IMR-90 (cell line): Measurements from ENCODE around the gene GK. TPM values are rescaled to one million over a fixed set of nuclear protein-coding genes. Genes with fewer than 3 reads are reported as not detected.
A peak's percentile ranks its signal among the peaks of the same experiment; 100 is the strongest.

Source experiments
- ATAC-seq: fragments of 200-7000 bp; cut with Tn5 transposase; 2 replicates; pipeline ENCODE4 v1.9.1; 2020; ENCODE audit warnings: low read depth, mild to moderate bottlenecking, moderate library complexity
- BruUV-seq: library from RNA; stranded (reverse); fragments of 400-500 nt; replicated peaks from 2 replicates; lab custom pipeline; 2021; lab: Mats Ljungman, UMichigan
- CTCF ChIA-PET: fragments of 300-600 bp; formaldehyde crosslinking; extraction: SDS; loops from one replicate; lab custom pipeline; 2021; ENCODE audit warnings: antibody characterized with exemption; lab: Yijun Ruan, JAX
- POLR2A ChIA-PET: fragments of 300-600 bp; sonication (Branson Sonifier 250); formaldehyde crosslinking; loops from one replicate; lab custom pipeline; 2022; ENCODE audit warnings: antibody characterized with exemption; ENCODE audit not compliant: unreplicated experiment; lab: Charles Lee
- DNase-seq: peaks from one replicate; pipeline ENCODE4 v3.0.0; 2013
- H2AFZ ChIP-seq: replicated peaks from 2 replicates; pipeline ENCODE3; 2013; ENCODE audit warnings: low read length, mild to moderate bottlenecking; ENCODE audit not compliant: poor library complexity
- H2AK5ac ChIP-seq: 2 replicates; pipeline ENCODE4 v1.6.1; 2013; ENCODE audit warnings: low read depth, low read length, inconsistent platforms
- H2AK9ac ChIP-seq: replicated peaks from 2 replicates; pipeline ENCODE3; 2013; ENCODE audit warnings: mild to moderate bottlenecking, low read depth, low read length, moderate library complexity; ENCODE audit not compliant: poor library complexity
- H2BK120ac ChIP-seq: 2 replicates; pipeline ENCODE4 v1.6.1; 2013; ENCODE audit warnings: low read depth, low read length, inconsistent platforms
- H2BK15ac ChIP-seq: 3 replicates; pipeline ENCODE4 v1.6.1; 2013; ENCODE audit warnings: low read depth, low read length, inconsistent platforms
- H2BK20ac ChIP-seq: 2 replicates; pipeline ENCODE4 v1.6.1; 2013; ENCODE audit warnings: low read depth, mild to moderate bottlenecking, inconsistent platforms, low read length, moderate library complexity
- H2BK5ac ChIP-seq: 2 replicates; pipeline ENCODE4 v1.6.1; 2013; ENCODE audit warnings: mild to moderate bottlenecking, low read depth, low read length, inconsistent platforms; ENCODE audit not compliant: poor library complexity, severe bottlenecking
- H3K14ac ChIP-seq: replicated peaks from 2 replicates; pipeline ENCODE4 v1.6.1; 2013; ENCODE audit warnings: low read depth, low read length, inconsistent platforms
- H3K18ac ChIP-seq: 2 replicates; pipeline ENCODE4 v1.6.1; 2013; ENCODE audit warnings: low read depth, low read length, control low read depth
- H3K23ac ChIP-seq: 2 replicates; pipeline ENCODE4 v1.6.1; 2013; ENCODE audit warnings: low read depth, low read length, inconsistent platforms
- H3K27ac ChIP-seq: 2 replicates; pipeline ENCODE4 v1.5.1; 2013; ENCODE audit warnings: mild to moderate bottlenecking, control low read depth, low read length; ENCODE audit not compliant: insufficient read depth
- H3K27me3 ChIP-seq: 2 replicates; pipeline ENCODE4 v1.6.1; 2013; ENCODE audit warnings: low read length; ENCODE audit not compliant: control insufficient read depth, insufficient read depth
- H3K36me3 ChIP-seq: 2 replicates; pipeline ENCODE4 v1.6.1; 2013; ENCODE audit warnings: low read length, mixed read lengths; ENCODE audit not compliant: control insufficient read depth, insufficient read depth
- H3K4ac ChIP-seq: 2 replicates; pipeline ENCODE4 v1.6.1; 2013; ENCODE audit warnings: low read depth, low read length, inconsistent platforms
- H3K4me1 ChIP-seq: 2 replicates; pipeline ENCODE4 v1.6.1; 2013; ENCODE audit warnings: low read length, mixed read lengths; ENCODE audit not compliant: control insufficient read depth, insufficient read depth
- H3K4me2 ChIP-seq: 2 replicates; pipeline ENCODE4 v1.6.1; 2013; ENCODE audit warnings: low read depth, mild to moderate bottlenecking, control low read depth, low read length, moderate library complexity
- H3K4me3 ChIP-seq: 2 replicates; pipeline ENCODE4 v1.5.1; 2013; ENCODE audit warnings: low read depth, mild to moderate bottlenecking, control low read depth, low read length, moderate library complexity; ENCODE audit not compliant: insufficient read depth
- H3K56ac ChIP-seq: 2 replicates; pipeline ENCODE4 v1.6.1; 2013; ENCODE audit warnings: low read length, inconsistent platforms; ENCODE audit not compliant: insufficient read depth; ENCODE audit errors: extremely low read depth
- H3K79me1 ChIP-seq, 2 experiments: 2 replicates each; pipeline ENCODE4 v1.6.1; 2013; ENCODE audit warnings: low read length in 2 of 2, inconsistent platforms in 1 of 2, low read depth in 1 of 2
- H3K9ac ChIP-seq: 2 replicates; pipeline ENCODE4 v1.6.1; 2013; ENCODE audit warnings: low read depth, low read length, control low read depth
- H3K9me1 ChIP-seq: 2 replicates; pipeline ENCODE4 v1.6.1; 2013; ENCODE audit warnings: low read length, inconsistent platforms; ENCODE audit not compliant: insufficient read depth
- H3K9me3 ChIP-seq: 2 replicates; pipeline ENCODE4 v1.6.1; 2013; ENCODE audit warnings: low read length; ENCODE audit not compliant: control insufficient read depth, insufficient read depth
- H4K20me1 ChIP-seq: 2 replicates; pipeline ENCODE4 v1.6.1; 2013; ENCODE audit warnings: low read length, inconsistent platforms; ENCODE audit not compliant: insufficient read depth
- H4K5ac ChIP-seq: 2 replicates; pipeline ENCODE4 v1.6.1; 2013; ENCODE audit warnings: mild to moderate bottlenecking, low read depth, low read length, control low read depth
- H4K8ac ChIP-seq, 2 experiments: 2 replicates each; pipeline ENCODE4 v1.6.1; 2013; ENCODE audit warnings: low read depth in 2 of 2, low read length in 2 of 2, control low read depth in 1 of 2, inconsistent platforms in 1 of 2
- H4K91ac ChIP-seq: 2 replicates; pipeline ENCODE4 v1.6.1; 2013; ENCODE audit warnings: low read depth, low read length, inconsistent platforms; ENCODE audit not compliant: insufficient read depth
- BHLHE40 ChIP-seq: fragments of 150-350 bp; IDR thresholded peaks from 2 replicates; pipeline ENCODE4 v1.6.1; 2016; ENCODE audit warnings: mild to moderate bottlenecking, low read depth, low read length
- CEBPB ChIP-seq: IDR thresholded peaks from 2 replicates; pipeline ENCODE4 v1.6.1; 2012; ENCODE audit warnings: low read depth, low read length, improper control_type of control experiment
- CHD1 ChIP-seq: IDR thresholded peaks from 2 replicates; pipeline ENCODE4 v1.6.1; 2012; ENCODE audit warnings: low read depth, low read length, improper control_type of control experiment
- ELK1 ChIP-seq: fragments of 150-350 bp; IDR thresholded peaks from 2 replicates; pipeline ENCODE4 v1.6.1; 2016; ENCODE audit warnings: low read depth, mild to moderate bottlenecking, low read length, moderate library complexity, borderline replicate concordance
- FOS ChIP-seq: fragments of 150-350 bp; IDR thresholded peaks from 2 replicates; pipeline ENCODE4 v1.6.1; 2016; ENCODE audit warnings: low read depth, low read length
- MAFK ChIP-seq: IDR thresholded peaks from 2 replicates; pipeline ENCODE4 v1.6.1; 2012; ENCODE audit warnings: low read depth, low read length, improper control_type of control experiment
- MAZ ChIP-seq: IDR thresholded peaks from 2 replicates; pipeline ENCODE4 v1.6.1; 2012; ENCODE audit warnings: low read depth, mild to moderate bottlenecking, low read length, improper control_type of control experiment, moderate library complexity, borderline replicate concordance
- MXI1 ChIP-seq: IDR thresholded peaks from 2 replicates; pipeline ENCODE4 v1.6.1; 2012; ENCODE audit warnings: low read depth, mild to moderate bottlenecking, low read length, moderate library complexity, borderline replicate concordance
- NFE2L2 ChIP-seq: fragments of 150-350 bp; IDR thresholded peaks from 2 replicates; pipeline ENCODE4 v1.6.1; 2016; ENCODE audit warnings: low read depth, mild to moderate bottlenecking, low read length
- POLR2A ChIP-seq: IDR thresholded peaks from 2 replicates; pipeline ENCODE4 v1.6.1; 2012; ENCODE audit warnings: mild to moderate bottlenecking, low read depth, low read length
- RAD21 ChIP-seq: IDR thresholded peaks from 2 replicates; pipeline ENCODE4 v1.6.1; 2012; ENCODE audit warnings: low read length, improper control_type of control experiment
- RCOR1 ChIP-seq: IDR thresholded peaks from 2 replicates; pipeline ENCODE4 v1.6.1; 2012; ENCODE audit warnings: mild to moderate bottlenecking, low read length, improper control_type of control experiment; ENCODE audit not compliant: insufficient replicate concordance
- RFX5 ChIP-seq: IDR thresholded peaks from 2 replicates; pipeline ENCODE4 v1.8.0; 2012; ENCODE audit warnings: low read depth, mild to moderate bottlenecking, low read length, moderate library complexity
- SMC3 ChIP-seq: fragments of 150-350 bp; IDR thresholded peaks from 2 replicates; pipeline ENCODE4 v1.6.1; 2016; ENCODE audit warnings: low read depth, mild to moderate bottlenecking, antibody characterized with exemption, low read length, moderate library complexity
- USF2 ChIP-seq: fragments of 150-350 bp; IDR thresholded peaks from 2 replicates; pipeline ENCODE4 v1.6.1; 2017; ENCODE audit warnings: mild to moderate bottlenecking, antibody characterized with exemption, low read length, low read depth
- WGBS, 2 experiments: methylation state at CpG; one replicate each; pipeline versions ENCODE4 v1.1.5 to v1.1.7; 2013; ENCODE audit warnings: missing lambda C conversion rate in 2 of 2; ENCODE audit not compliant: insufficient read length in 1 of 2; ENCODE audit errors: extremely low coverage in 2 of 2; 5-methylcytosine and 5-hydroxymethylcytosine counted together
- dilution Hi-C: fragments of 300-500 bp; cut with HindIII; formaldehyde crosslinking; loops from one replicate; pipeline ENCODE4 v1.14.3; 2018; ENCODE audit warnings: low sequenced_read_pairs; ENCODE audit not compliant: unreplicated experiment
- in situ Hi-C: fragments of 300-500 bp; cut with MboI; formaldehyde crosslinking; loops from 3 replicates; pipeline ENCODE4 v1.14.3; 2019; ENCODE audit warnings: low sequenced_read_pairs, inconsistent platforms, mixed read lengths
- intact Hi-C: fragments of 100-400 bp; cut with micrococcal nuclease; formaldehyde crosslinking; loops from 2 replicates; pipeline ENCODE4 v1.10.0; 2022
- polyA plus RNA-seq, 3 experiments: library from polyadenylated mRNA; depleted of rRNA; stranded (reverse); fragments of >200 nt; gene quantifications; 2 replicates each; pipeline ENCODE4 v1.2.3, GENCODE V29; 2012; ENCODE audit warnings: low replicate concordance in 1 of 3
- total RNA-seq: library from RNA; depleted of rRNA; stranded (reverse); fragments of >200 nt; gene quantifications from 2 replicates; pipeline ENCODE4 v1.2.3, GENCODE V29; 2012
- TF ChIP-seq, protein P1 (sequence below): conservative IDR thresholded peaks from 2 replicates; pipeline ENCODE4 v1.5.1; 2012; ENCODE audit warnings: mild to moderate bottlenecking, low read depth, low read length, improper control_type of control experiment

GK gene
- total and polyA plus RNA-seq, 2 of the 4 experiments (the other 2 are of a cell fraction), result 7.6 to 9.3 TPM

DNA sequence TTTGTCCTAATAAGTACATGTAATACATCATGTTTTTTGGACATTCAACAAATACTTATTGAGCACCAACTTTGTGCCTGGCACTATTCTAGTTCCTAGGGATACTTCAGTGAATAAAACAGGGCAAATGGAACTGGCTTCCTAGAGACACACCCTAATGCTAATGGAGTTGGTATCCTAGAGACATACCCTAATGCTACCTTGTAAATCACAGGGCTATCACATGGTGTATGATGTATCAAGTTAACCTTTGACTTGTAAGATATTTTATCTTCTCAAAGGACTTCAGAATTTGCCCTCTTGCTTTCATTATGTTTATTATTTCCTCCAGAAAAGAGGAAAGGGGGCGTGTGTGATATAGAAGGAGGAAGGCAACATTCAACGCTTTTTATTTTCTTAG is 10.1 kb downstream of the GK start:
- no peak overlapping the region for H3K18ac ChIP-seq
- H3K4me1 ChIP-seq, result peaks cover 6% of the 10 kb centered on the region
- peak overlapping the region; percentile 11 for H2BK5ac ChIP-seq
- H3K9me1 ChIP-seq, result peaks cover 6% of the 10 kb centered on the region
- no peak overlapping the region for H3K56ac ChIP-seq
- in situ Hi-C loops, result no loop called here
- DNase-seq, result no peak
- dilution Hi-C loops, result no loop called here
- peaks cover 4 to 15% of the 10 kb centered on the region in 2 experiments for H3K79me1 ChIP-seq
- no peak overlapping the region for H2AFZ ChIP-seq
- no peak overlapping the region for H2AK9ac ChIP-seq
- no peak overlapping the region for H3K23ac ChIP-seq
- H3K14ac ChIP-seq, result no peak overlapping the region
- no peak overlapping the region for H3K4ac ChIP-seq
- no peak overlapping the region for H4K91ac ChIP-seq
- H3K27ac ChIP-seq, result no peak overlapping the region
- no peak for ATAC-seq
- H4K20me1 ChIP-seq, result no peaks in the 10 kb centered on the region
- no peak overlapping the region for H3K4me3 ChIP-seq
- no TSS peak for BruUV-seq
- WGBS, 2 experiments, result no CpG with 5 or more reads among the region's 2 CpGs
- TF ChIP-seq RAD21 (no peak), POLR2A (no peak), CEBPB (no peak), MAFK (no peak), NFE2L2 (no peak), ELK1 (no peak), USF2 (no peak), SMC3 (no peak), RCOR1 (no peak), MXI1 (no peak), MAZ (no peak), FOS (no peak), BHLHE40 (no peak), CHD1 (no peak), RFX5 (no peak)
- TF ChIP-seq, protein P1, sequence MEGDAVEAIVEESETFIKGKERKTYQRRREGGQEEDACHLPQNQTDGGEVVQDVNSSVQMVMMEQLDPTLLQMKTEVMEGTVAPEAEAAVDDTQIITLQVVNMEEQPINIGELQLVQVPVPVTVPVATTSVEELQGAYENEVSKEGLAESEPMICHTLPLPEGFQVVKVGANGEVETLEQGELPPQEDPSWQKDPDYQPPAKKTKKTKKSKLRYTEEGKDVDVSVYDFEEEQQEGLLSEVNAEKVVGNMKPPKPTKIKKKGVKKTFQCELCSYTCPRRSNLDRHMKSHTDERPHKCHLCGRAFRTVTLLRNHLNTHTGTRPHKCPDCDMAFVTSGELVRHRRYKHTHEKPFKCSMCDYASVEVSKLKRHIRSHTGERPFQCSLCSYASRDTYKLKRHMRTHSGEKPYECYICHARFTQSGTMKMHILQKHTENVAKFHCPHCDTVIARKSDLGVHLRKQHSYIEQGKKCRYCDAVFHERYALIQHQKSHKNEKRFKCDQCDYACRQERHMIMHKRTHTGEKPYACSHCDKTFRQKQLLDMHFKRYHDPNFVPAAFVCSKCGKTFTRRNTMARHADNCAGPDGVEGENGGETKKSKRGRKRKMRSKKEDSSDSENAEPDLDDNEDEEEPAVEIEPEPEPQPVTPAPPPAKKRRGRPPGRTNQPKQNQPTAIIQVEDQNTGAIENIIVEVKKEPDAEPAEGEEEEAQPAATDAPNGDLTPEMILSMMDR, result no peak
- no peak overlapping the region for H2AK5ac ChIP-seq
- no peak overlapping the region for H2BK20ac ChIP-seq
- no peaks in the 10 kb centered on the region for H3K9me3 ChIP-seq
- H4K8ac ChIP-seq, result no peak overlapping the region
- intact Hi-C loops, result no loop called here
- CTCF ChIA-PET, result no interaction called here
- no peak overlapping the region for H3K4me2 ChIP-seq
- H3K36me3 ChIP-seq, result peaks cover 6% of the 10 kb centered on the region
- no peak overlapping the region for H2BK15ac ChIP-seq
- POLR2A ChIA-PET, result no interaction called here
- no peak overlapping the region for H4K5ac ChIP-seq
- no peak overlapping the region for H2BK120ac ChIP-seq
- no peaks in the 10 kb centered on the region for H3K27me3 ChIP-seq
- no peak overlapping the region for H3K9ac ChIP-seq
